H1 (cell line): ENCODE measurements around the gene DCUN1D4. TPM values are rescaled to one million over a fixed set of nuclear protein-coding genes. Genes with fewer than 3 reads are reported as not detected.

Source experiments
- ASH2L ChIP-seq: fragments of 200-600, 300-600 bp; sonication (generic); IDR thresholded peaks from one replicate; pipeline ENCODE4 v1.7.1; 2017; ENCODE audit warnings: low read length
- EP300 ChIP-seq, 2 experiments: IDR thresholded peaks; 1 replicate in 1 of 2; 2 replicates in 1 of 2; pipeline ENCODE4 v1.6.1; 2011 to 2012; ENCODE audit warnings: low read depth in 2 of 2, low read length in 2 of 2, mild to moderate bottlenecking in 2 of 2, borderline replicate concordance in 1 of 2, inconsistent platforms in 1 of 2, moderate library complexity in 1 of 2
- polyA plus RNA-seq, 7 experiments: library from polyadenylated mRNA; depleted of rRNA in 3 of 7; stranded (reverse) in 5 of 7; unstranded in 2 of 7; fragments of >200 nt in 5 of 7; fragments of 200-250 nt in 2 of 7; gene quantifications; 1 replicate in 5 of 7; 2 replicates in 1 of 7; 4 replicates in 1 of 7; pipeline versions ENCODE4 v1.2.1 to v1.2.3, GENCODE V29; 2011 to 2013; ENCODE audit warnings: missing spikeins in 2 of 7, mixed read lengths in 2 of 7
- total RNA-seq: library from RNA; stranded (reverse); fragmentation: NEBNext Ultra II Directional; extraction: Animal tissue kit (Norgen Biotek cat#: 25700); gene quantifications from 2 replicates; pipeline ENCODE4 v1.2.1, GENCODE V29; 2021

Gene DCUN1D4
- total and polyA plus RNA-seq, 2 of the 8 experiments (the other 6 are each of a cell fraction or from before 2014, with no cell fraction given): 22.9 to 55.9 TPM

GRCh38 chr4:51844153-51845054 lies 1.5 kb downstream of the DCUN1D4 start (continued):
- TF ChIP-seq EP300 (IDR thresholded peaks at IDR 0.05; ENCODE audit: borderline replicate concordance in 1 of 2, low read depth in 2 of 2, low read length in 2 of 2) (no peak), ASH2L (peak; percentile 56)
- TF ChIP-seq, all 59 proteins: peak for 16
